ENCODE data around the gene AQP12A. TPM values are rescaled to one million over a fixed set of nuclear protein-coding genes. Genes with fewer than 3 reads are reported as not detected.

Gene AQP12A
- total RNA-seq, 1 donor from 2014 or later, result not detected

GRCh38 chr2:240646900-240647502 lies 44.7 kb upstream of the AQP12A start:
- Mint-ChIP-seq H3K9me3 (no peaks in the 10 kb centered on the region), H3K27me3 (ENCODE audit: low read depth) (peaks cover 74% of the 10 kb centered on the region), H3K27ac (no peak overlapping the region), H3K4me1 (no peaks in the 10 kb centered on the region), H3K4me3 (no peak overlapping the region), H3K36me3 (no peaks in the 10 kb centered on the region)
- TF ChIP-seq CTCF (IDR thresholded peaks at IDR 0.05; ENCODE audit: unreplicated experiment), result no peak
- peak in 1 of 2 experiments; percentile 30 for DNase-seq (ENCODE audit: low spot score in 2 of 2, unreplicated experiment in 2 of 2)

- Mint-ChIP-seq H3K27me3 (ENCODE audit: low read depth) (peaks cover 77% of the 10 kb centered on the region), H3K27ac (no peak overlapping the region), H3K4me1 (no peaks in the 10 kb centered on the region), H3K4me3 (no peak overlapping the region), H3K9me3 (no peaks in the 10 kb centered on the region), H3K36me3 (no peaks in the 10 kb centered on the region)
- TF ChIP-seq CTCF (IDR thresholded peaks at IDR 0.05; ENCODE audit: unreplicated experiment), result no peak
- DNase-seq (ENCODE audit: low spot score in 2 of 2, unreplicated experiment in 2 of 2), result peak in 1 of 2 experiments; percentile 14
These were observed 44.0 kb upstream of the AQP12A start for GRCh38 chr2:240647503-240648154.

- DNase-seq (ENCODE audit: low spot score in 2 of 2, unreplicated experiment in 2 of 2), result peak in 1 of 2 experiments; percentile 35
- Mint-ChIP-seq H3K4me1 (no peaks in the 10 kb centered on the region), H3K36me3 (no peaks in the 10 kb centered on the region), H3K27ac (no peak overlapping the region), H3K9me3 (no peaks in the 10 kb centered on the region), H3K27me3 (ENCODE audit: low read depth) (peaks cover 79% of the 10 kb centered on the region), H3K4me3 (no peak overlapping the region)
- TF ChIP-seq CTCF (IDR thresholded peaks at IDR 0.05; ENCODE audit: unreplicated experiment), result no peak
These were observed 43.5 kb upstream of the AQP12A start for GRCh38 chr2:240648155-240648649.

- peak in 1 of 2 experiments; percentile 36 for DNase-seq (ENCODE audit: low spot score in 2 of 2, unreplicated experiment in 2 of 2)
- no peak overlapping the region for H3K27ac Mint-ChIP-seq
- H3K27me3 Mint-ChIP-seq (ENCODE audit: low read depth), result peaks cover 79% of the 10 kb centered on the region
- H3K4me1 Mint-ChIP-seq, result no peaks in the 10 kb centered on the region
- no peak overlapping the region for H3K4me3 Mint-ChIP-seq
- no peak for TF ChIP-seq CTCF (IDR thresholded peaks at IDR 0.05; ENCODE audit: unreplicated experiment)
- H3K36me3 Mint-ChIP-seq, result no peaks in the 10 kb centered on the region
- H3K9me3 Mint-ChIP-seq, result no peaks in the 10 kb centered on the region
These were observed 42.9 kb upstream of the AQP12A start for GRCh38 chr2:240648650-240649275.

- peaks cover 77% of the 10 kb centered on the region for H3K27me3 Mint-ChIP-seq (ENCODE audit: low read depth)
These were observed 42.3 kb upstream of the AQP12A start for GRCh38 chr2:240649331-240649730.

More at GRCh38 chr2:240649331-240649730, 42.3 kb upstream of the AQP12A start:
- no peak overlapping the region for H3K27ac Mint-ChIP-seq
- H3K9me3 Mint-ChIP-seq, result no peaks in the 10 kb centered on the region
- H3K4me3 Mint-ChIP-seq, result no peak overlapping the region
- no peaks in the 10 kb centered on the region for H3K36me3 Mint-ChIP-seq
- no peak for TF ChIP-seq CTCF (IDR thresholded peaks at IDR 0.05; ENCODE audit: unreplicated experiment)
- H3K4me1 Mint-ChIP-seq, result no peaks in the 10 kb centered on the region
- peak in 1 of 2 experiments; percentile 20 for DNase-seq (ENCODE audit: low spot score in 2 of 2, unreplicated experiment in 2 of 2)

Measured in mesothelial cell of epicardium (in vitro differentiated cells).